HCEC 1CT (cell line): ENCODE results near the gene CHN2.
"Not testable (repeated sequence)": the region's sequence is repeated elsewhere in the genome, so short reads cannot be mapped to it uniquely, and the experiment has no call there.

Source experiments
- DNase-seq: peaks from one replicate; pipeline ENCODE4 v3.0.0-alpha.2; 2017

CHN2 gene

DNA sequence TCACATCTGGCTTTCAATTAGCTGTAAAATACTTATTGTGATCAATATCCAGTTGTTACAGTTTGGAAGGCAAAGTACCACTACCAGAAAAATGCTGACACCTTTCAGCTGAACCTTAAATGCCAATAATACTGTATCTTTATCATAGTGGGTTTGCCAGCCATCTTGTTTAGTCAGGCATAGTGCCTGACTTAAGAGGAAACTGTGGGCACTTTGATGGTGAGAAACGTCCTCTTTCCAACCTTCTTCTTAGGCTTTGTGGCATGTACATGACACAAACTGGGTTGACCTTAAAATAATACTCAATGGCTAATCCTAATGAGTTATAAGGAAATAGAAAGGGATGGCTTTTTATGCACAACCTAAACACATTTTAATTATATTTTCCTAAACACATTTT lies 316.8 kb downstream of the CHN2 start:
- no peak for DNase-seq

DNA sequence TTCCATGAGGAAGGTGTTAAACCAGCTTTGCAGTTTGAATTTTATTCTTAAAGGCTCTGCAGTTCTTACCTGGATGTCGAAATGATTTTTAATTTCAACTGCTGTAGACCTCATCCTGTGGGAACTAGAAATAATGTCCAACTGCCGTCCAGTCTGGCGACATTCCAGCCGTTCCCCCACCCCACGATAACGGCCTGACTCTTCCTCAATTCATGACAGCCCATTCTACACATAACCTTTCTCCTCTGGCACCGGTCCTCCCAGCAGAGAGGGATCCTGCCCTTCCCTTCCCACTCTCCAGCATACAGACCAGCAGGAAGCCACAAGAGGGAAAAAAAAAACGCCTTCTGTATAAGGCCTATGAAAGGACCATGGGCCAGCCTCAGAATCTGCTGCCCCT lies 317.3 kb downstream of the CHN2 start:
- DNase-seq, result no peak

DNA sequence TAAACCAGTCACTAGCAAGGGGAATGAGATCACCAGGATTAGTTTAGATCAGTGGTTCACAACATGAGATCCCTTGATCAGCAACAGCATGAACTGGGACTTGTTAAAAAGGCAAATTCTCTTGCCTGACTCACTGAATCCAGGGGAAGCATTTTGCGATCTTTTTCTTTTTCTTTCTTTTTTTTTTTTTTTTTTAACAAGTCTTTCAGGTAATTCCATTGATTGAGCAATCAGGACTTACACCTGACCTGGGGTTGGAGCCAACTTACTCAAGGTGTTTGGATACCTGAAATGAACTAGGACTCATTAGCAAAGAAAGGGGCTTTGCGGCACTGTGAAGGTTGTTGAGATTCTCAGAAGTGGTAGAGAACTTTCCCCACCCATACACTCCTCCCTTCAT lies 321.9 kb downstream of the CHN2 start:
- DNase-seq, result no peak

DNA sequence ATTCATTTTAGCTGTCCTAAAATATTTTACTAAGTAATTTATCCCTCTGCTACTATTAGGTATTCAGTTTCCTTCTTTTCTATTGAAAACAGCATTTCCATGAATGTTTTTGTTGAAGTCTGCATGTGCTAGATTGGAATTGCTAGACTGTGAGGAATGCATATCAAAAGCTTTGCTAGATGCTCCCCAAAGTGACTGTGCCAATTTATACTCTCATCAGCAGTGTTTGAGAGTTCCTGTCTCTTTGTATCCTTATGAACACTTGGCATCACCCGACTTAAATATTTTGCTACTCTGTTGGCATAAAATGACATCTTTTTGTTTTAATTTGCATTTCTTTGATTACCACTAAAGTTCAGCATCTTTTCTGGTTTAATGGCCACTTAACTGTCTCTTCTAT lies 324.0 kb downstream of the CHN2 start:
- DNase-seq, result no peak

DNA sequence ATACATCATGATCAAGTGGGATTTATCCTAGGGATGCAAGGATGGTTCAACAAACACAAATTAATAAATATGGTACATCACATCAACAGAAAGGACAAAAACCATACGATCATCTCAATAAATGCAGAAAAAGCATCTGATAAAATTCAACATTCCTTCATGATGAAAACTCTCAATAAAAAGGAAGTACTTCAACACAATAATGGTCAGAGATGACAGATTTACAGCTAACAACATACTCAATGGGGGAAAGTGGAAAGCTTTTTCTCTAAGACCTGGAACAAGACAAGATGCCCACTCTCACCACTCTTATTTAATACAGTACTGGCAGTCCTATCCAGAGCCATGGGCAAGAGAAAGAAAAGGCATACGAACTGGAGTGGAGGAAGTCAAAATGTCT lies 329.2 kb downstream of the CHN2 start:
- no peak for DNase-seq

DNA sequence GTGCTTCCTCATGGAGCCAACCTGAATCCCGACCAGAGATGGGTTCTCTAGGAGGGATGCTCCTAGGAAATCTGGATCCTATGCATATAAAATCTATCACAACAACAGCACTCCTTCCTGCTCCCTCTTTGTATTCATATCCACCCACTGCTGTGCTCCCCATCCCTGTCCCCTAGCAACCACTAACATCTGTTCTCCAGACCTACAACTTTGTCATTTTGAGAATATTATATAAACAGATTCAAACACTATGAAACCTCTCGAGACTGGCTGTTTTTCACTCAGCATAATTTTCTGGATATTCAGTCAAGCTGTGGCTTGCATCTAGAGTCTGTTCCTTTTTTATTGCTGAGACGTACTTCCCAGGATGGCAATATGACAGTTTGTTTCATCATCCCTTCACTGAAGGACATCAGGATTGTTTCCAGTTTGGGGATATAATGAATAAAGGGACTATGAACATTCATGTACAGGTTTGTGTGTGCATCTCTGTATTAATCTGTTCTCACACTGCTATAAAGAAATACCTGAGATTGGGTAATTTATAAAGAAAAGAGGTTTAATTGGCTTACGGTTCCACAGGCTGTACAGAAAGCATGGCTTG lies 333.0 kb downstream of the CHN2 start:
- DNase-seq, result no peak

DNA sequence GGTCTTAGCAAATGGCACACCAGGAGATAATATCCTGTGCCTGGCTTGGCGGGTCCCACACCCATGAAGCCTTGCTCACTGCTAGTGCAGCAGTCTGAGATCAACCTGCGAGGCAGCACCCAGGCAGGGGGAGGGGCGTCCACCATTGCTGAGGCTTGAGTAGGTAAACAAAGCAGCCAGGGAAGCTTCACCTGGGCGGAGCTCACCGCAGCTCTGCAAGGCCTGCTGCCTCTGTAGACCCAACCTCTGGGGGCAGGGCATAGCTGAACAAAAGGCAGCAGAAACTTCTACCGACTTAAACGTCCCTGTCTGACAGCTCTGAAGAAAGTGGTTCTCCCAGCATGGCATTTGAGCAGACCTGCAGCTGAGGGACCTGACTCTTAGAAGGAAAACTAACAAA lies 334.0 kb downstream of the CHN2 start:
- DNase-seq, result not testable (repeated sequence)
